HG03196 (cell line): ENCODE measurements around the gene LUZP2.

ENCODE experiments used
- ATAC-seq: cut with Tn5 transposase; IDR thresholded peaks from one replicate; pipeline ENCODE4 v1.9.1; 2021; ENCODE audit not compliant: unreplicated experiment

The LUZP2 gene

DNA sequence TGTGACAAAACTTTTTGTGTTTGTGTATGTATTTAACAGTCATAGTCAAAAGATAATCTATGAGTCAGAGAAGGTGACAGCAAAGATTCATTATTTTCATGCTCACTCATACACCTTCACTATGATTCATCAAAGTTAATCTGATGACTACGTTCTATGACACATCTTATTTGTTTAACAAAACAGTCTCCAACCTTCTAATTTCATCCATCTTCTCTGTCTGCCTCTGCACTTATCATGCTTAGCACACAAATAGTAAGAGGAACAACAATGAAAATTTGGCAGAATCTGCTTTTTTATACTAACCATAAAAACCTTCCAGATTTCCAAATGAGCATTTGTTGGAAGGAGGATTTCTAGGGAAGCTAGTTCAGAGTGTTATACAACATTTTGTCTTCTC lies 568.9 kb downstream of the LUZP2 start:
- no peak for ATAC-seq

DNA sequence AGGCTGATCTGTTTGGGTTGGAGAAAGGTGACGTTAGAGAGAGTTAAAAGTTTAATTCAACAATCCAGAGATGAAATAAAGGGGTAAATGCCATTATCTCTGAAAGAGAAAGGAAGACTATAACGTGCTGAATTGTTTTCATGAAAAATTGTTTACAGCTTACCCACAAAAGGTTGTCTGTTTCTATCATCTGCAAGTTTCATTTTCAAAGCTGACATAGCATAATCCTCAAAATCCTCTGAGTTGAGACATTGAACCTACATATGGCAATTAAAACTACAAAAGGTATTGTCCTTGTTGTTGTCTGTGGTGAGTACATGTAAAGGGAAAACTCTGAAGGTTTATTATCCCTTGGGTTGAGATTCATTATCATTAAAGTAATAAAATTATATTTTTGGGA lies 569.9 kb downstream of the LUZP2 start:
- ATAC-seq, result no peak

DNA sequence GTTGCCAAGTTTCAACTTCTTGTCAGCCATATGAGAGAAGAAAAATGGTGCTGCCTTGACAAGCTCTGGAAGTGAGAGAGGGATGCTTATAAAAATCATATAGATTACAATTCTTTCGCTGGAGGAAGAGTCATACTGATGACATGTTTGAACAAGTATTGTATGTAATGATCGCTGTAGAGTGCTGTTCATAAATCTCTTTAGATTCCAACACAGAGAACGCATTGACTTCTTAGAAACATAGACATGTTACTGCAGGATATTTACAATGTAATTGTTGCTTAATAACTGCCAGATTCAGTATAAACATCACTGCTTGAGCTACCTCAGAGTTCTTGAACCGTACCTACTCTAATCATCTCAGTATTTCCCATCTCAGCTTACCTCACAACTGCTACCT lies 571.6 kb downstream of the LUZP2 start:
- ATAC-seq, result no peak

DNA sequence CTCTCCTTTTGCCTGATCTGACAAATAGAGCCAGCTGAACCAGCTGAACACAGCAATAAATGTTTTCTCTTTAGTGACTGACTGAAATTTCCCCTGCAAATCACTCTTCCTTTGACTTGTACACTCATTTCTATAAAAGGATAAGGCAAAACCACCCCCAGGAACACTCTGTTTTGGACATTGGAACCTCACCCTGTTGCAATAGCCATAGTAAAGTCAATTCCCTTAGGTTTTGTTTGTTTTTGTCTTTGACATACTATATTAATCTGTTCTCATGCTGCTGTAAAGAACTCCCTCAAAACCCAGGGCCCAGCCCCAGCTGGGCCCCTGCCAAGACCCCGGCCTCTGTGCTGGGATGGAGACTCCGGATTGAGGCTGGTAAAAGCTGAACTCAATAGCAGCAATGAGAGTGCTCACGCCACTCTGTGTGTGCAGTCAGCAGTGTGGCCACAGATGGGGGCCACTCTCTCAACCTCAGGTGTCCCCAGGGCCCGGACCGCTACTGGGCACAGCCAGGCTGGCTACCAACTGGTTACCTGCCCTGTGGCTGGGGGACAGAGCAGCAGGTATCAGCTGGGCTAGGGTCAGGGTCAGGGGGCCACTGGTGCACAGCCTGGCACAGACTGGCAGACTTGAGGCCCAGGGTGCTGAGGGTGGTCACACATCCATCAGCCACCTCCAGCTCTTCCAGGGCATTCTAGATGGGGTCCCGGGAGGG lies 597.4 kb downstream of the LUZP2 start:
- ATAC-seq, result no peak

DNA sequence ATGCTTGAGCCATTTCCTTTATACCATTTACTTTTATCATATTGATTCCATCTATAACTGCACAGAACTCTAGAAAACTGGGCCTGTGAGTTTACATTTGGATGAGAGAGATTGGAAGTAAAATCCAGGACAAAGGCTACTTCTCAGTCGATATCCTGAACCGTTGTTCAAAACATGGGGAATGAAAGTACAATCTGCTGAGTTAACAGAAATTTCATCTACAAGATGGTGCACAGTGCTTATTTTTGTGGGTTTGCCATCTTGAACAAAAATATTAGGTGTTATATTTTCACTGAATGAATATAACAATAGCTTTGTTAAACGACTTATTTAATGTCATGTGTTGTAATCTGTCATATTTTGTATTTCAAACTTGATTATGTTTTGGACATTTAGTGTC lies 622.6 kb downstream of the LUZP2 start:
- ATAC-seq, result no peak
